ENCODE results near the gene LAMA2.

GRCh38 chr6:129519750-129520149, 636.8 kb downstream of the LAMA2 start:
- TF ChIP-seq CTCF (IDR thresholded peaks at IDR 0.05; ENCODE audit: low read length) (no peak), EZH2 (IDR thresholded peaks at IDR 0.05; ENCODE audit: borderline replicate concordance, low read length) (no peak)
